DND-41 (cell line): Measurements from ENCODE around the gene SLC66A2.

Experiments
- ATAC-seq: fragments of 200-7000 bp; cut with Tn5 transposase; 3 replicates; pipeline ENCODE4 v1.9.1; 2021; ENCODE audit warnings: low read depth; ENCODE audit not compliant: insufficient read depth
- DNase-seq: peaks from one replicate; pipeline ENCODE4 v3.0.0-alpha.2; 2020
- H2AFZ ChIP-seq: 2 replicates; pipeline ENCODE4 v1.6.0; 2012; ENCODE audit warnings: low read depth, low read length
- H3K27ac ChIP-seq: 2 replicates; pipeline ENCODE4 v1.5.1; 2012; ENCODE audit warnings: low read length, inconsistent platforms
- H3K27me3 ChIP-seq: fragments of 200-600 bp; sonication (generic); 2 replicates; pipeline ENCODE4 v1.6.0; 2012; ENCODE audit warnings: low read length, mild to moderate bottlenecking, inconsistent platforms; ENCODE audit not compliant: insufficient read depth, poor library complexity
- H3K36me3 ChIP-seq: 2 replicates; pipeline ENCODE4 v1.5.1; 2012; ENCODE audit warnings: low read length, inconsistent platforms; ENCODE audit not compliant: insufficient read depth
- H3K4me1 ChIP-seq: 2 replicates; pipeline ENCODE4 v1.5.1; 2012; ENCODE audit warnings: mild to moderate bottlenecking, low read length; ENCODE audit not compliant: insufficient read depth
- H3K4me2 ChIP-seq: 2 replicates; pipeline ENCODE4 v1.6.0; 2012; ENCODE audit warnings: mild to moderate bottlenecking, moderate library complexity, low read length, inconsistent platforms; ENCODE audit not compliant: insufficient read depth
- H3K4me3 ChIP-seq, 2 experiments: fragments of 200-600 bp in 1 of 2; shearing (Covaris generic) in 1 of 2; 2 replicates each; pipeline ENCODE4 v1.5.1; 2012 to 2016; ENCODE audit warnings: inconsistent platforms in 2 of 2, low read length in 2 of 2, mild to moderate bottlenecking in 2 of 2, low read depth in 1 of 2, moderate library complexity in 1 of 2
- H3K79me2 ChIP-seq: 2 replicates; pipeline ENCODE4 v1.6.0; 2012; ENCODE audit warnings: low read length, inconsistent platforms; ENCODE audit not compliant: insufficient read depth
- H3K9ac ChIP-seq: 2 replicates; pipeline ENCODE4 v1.6.0; 2012; ENCODE audit warnings: low read depth, mild to moderate bottlenecking, inconsistent platforms, low read length, moderate library complexity
- H3K9me3 ChIP-seq: 2 replicates; pipeline ENCODE4 v1.5.1; 2012; ENCODE audit warnings: low read length, moderate library complexity, mild to moderate bottlenecking, inconsistent platforms; ENCODE audit not compliant: insufficient read depth, severe bottlenecking
- H4K20me1 ChIP-seq: 2 replicates; pipeline ENCODE4 v1.6.0; 2012; ENCODE audit warnings: low read length; ENCODE audit not compliant: insufficient read depth
- CTCF ChIP-seq: IDR thresholded peaks from 2 replicates; pipeline ENCODE4 v1.5.1; 2012; ENCODE audit warnings: borderline replicate concordance, low read length, moderate library complexity, mild to moderate bottlenecking; ENCODE audit not compliant: poor library complexity, severe bottlenecking; ENCODE audit errors: extremely low read depth
- EZH2 ChIP-seq: IDR thresholded peaks from 3 replicates; pipeline ENCODE4 v1.6.1; 2012; ENCODE audit warnings: borderline replicate concordance, low read depth, mild to moderate bottlenecking, moderate library complexity, low read length, inconsistent platforms; ENCODE audit not compliant: severe bottlenecking

SLC66A2 gene

GRCh38 chr18:79875531-79875919 lies 75.9 kb downstream of the SLC66A2 start:
- DNase-seq (no peak), ATAC-seq (no peak)
- Histone ChIP-seq H3K9me3 (no peaks in the 10 kb centered on the region), H3K4me2 (no peak overlapping the region), H3K79me2 (no peaks in the 10 kb centered on the region), H3K36me3 (no peaks in the 10 kb centered on the region), H3K4me3 (no peak overlapping the region), H3K9ac (no peak overlapping the region), H3K27me3 (no peaks in the 10 kb centered on the region), H3K4me1 (no peaks in the 10 kb centered on the region), H4K20me1 (no peaks in the 10 kb centered on the region), H2AFZ (no peak overlapping the region), H3K27ac (no peak overlapping the region)
- TF ChIP-seq EZH2 = no peak
- TF ChIP-seq CTCF = no peak

- no peak overlapping the region for H3K4me2 ChIP-seq
- ATAC-seq (no peak), DNase-seq (no peak)
- H3K4me3 ChIP-seq = no peak overlapping the region
- no peaks in the 10 kb centered on the region for H3K79me2 ChIP-seq
- H4K20me1 ChIP-seq = no peaks in the 10 kb centered on the region
- no peaks in the 10 kb centered on the region for H3K9me3 ChIP-seq
- H3K27ac ChIP-seq = no peak overlapping the region
- no peak overlapping the region for H3K9ac ChIP-seq
- no peaks in the 10 kb centered on the region for H3K4me1 ChIP-seq
- TF ChIP-seq EZH2 (no peak), CTCF (no peak)
- no peaks in the 10 kb centered on the region for H3K27me3 ChIP-seq
- no peak overlapping the region for H2AFZ ChIP-seq
- no peaks in the 10 kb centered on the region for H3K36me3 ChIP-seq
These were observed 76.6 kb downstream of the SLC66A2 start for GRCh38 chr18:79874553-79875530.

- no peaks in the 10 kb centered on the region for H3K79me2 ChIP-seq
- no peaks in the 10 kb centered on the region for H3K36me3 ChIP-seq
- ATAC-seq (no peak), DNase-seq (no peak)
- no peak overlapping the region for H2AFZ ChIP-seq
- H3K27ac ChIP-seq = no peak overlapping the region
- H3K9ac ChIP-seq = no peak overlapping the region
- no peaks in the 10 kb centered on the region for H3K27me3 ChIP-seq
- no peaks in the 10 kb centered on the region for H4K20me1 ChIP-seq
- no peak overlapping the region for H3K4me3 ChIP-seq
- H3K4me1 ChIP-seq = no peaks in the 10 kb centered on the region
- H3K9me3 ChIP-seq = no peaks in the 10 kb centered on the region
- no peak overlapping the region for H3K4me2 ChIP-seq
- TF ChIP-seq EZH2 (no peak), CTCF (no peak)
These were observed 77.9 kb downstream of the SLC66A2 start for GRCh38 chr18:79873449-79874110.
